NCI-H146 treated with DMSO at 0.1 percent for 48 hours (cell line): ENCODE data around the gene DMGDH.

Experiments used
- DNase-seq: peaks from one replicate; lab custom pipeline; 2025; ENCODE audit not compliant: unreplicated experiment; lab: John Stamatoyannopoulos, UW

The DMGDH gene

GRCh38 chr5:79069488-79070349 lies at the start of gene DMGDH, which contains the start of gene BHMT2:
Gene DMGDH (minus strand): TSS chr5:79069674. CDS start chr5:79069620, 54 bp downstream.
Gene BHMT2 (plus strand): TSS chr5:79069767. CDS start chr5:79069783, 16 bp downstream.
- DNase-seq = no peak

GRCh38 chr5:79112703-79113058 lies 43.2 kb upstream of the DMGDH start:
- DNase-seq = no peak

GRCh38 chr5:79111960-79112702 lies 42.7 kb upstream of the DMGDH start:
- no peak for DNase-seq

GRCh38 chr5:79111387-79111959 lies 42.0 kb upstream of the DMGDH start, which contains the start of gene BHMT:
Gene BHMT (plus strand): TSS chr5:79111809. CDS start chr5:79111886, 77 bp downstream.
- DNase-seq = no peak

GRCh38 chr5:79109527-79110492 lies 40.3 kb upstream of the DMGDH start:
- DNase-seq = no peak

GRCh38 chr5:79108792-79109191 lies 39.3 kb upstream of the DMGDH start:
- no peak for DNase-seq

- no peak for DNase-seq
Observed at GRCh38 chr5:79108086-79108485, 38.6 kb upstream of the DMGDH start.

GRCh38 chr5:79107020-79107796 lies 37.7 kb upstream of the DMGDH start:
- DNase-seq = peak; percentile 32

- no peak for DNase-seq
Observed at GRCh38 chr5:79105868-79106267, 36.4 kb upstream of the DMGDH start.

GRCh38 chr5:79093762-79094161 lies 24.3 kb upstream of the DMGDH start:
- DNase-seq = peak; percentile 96

- no peak for DNase-seq
Observed at GRCh38 chr5:79091064-79091463, 21.6 kb upstream of the DMGDH start.

- DNase-seq = no peak
Observed at GRCh38 chr5:79088507-79088906, 19.0 kb upstream of the DMGDH start.

GRCh38 chr5:79086116-79086515 lies 16.6 kb upstream of the DMGDH start:
- no peak for DNase-seq

- no peak for DNase-seq
Observed at GRCh38 chr5:79081779-79082178, 12.3 kb upstream of the DMGDH start.

- no peak for DNase-seq
Observed at GRCh38 chr5:79080804-79081203, 11.3 kb upstream of the DMGDH start.

- no peak for DNase-seq
Observed at GRCh38 chr5:79077680-79078365, 8.3 kb upstream of the DMGDH start.

GRCh38 chr5:79076819-79077218 lies 7.3 kb upstream of the DMGDH start:
- no peak for DNase-seq

GRCh38 chr5:79075646-79076426 lies 6.4 kb upstream of the DMGDH start:
- DNase-seq = no peak
